ENCODE data around the gene ZNF280C.
"Not testable (repeated sequence)": the region's sequence is repeated elsewhere in the genome, so short reads cannot be mapped to it uniquely, and the experiment has no call there.

Gene ZNF280C

DNA sequence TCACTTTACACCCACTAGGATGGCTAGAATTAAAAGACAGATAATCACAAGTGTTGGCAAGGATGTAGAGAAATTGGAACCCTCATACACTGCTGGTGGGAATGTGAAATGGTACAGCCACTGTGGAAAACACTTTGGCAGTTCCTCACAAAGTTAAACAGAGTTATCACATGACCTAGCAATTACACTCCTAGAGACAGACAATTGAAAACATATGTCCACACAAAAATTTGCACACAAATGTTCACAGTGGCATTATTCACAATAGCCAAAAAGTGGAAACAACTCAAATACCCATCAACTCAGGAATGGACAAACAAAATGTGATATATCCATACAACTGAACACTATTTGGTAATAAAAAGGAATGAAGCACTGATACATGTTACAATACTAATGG, 5.7 kb downstream of the ZNF280C start:
- DNase-seq = no peak
- intact Hi-C loops (cut with DNase I) = no loop called here

DNA sequence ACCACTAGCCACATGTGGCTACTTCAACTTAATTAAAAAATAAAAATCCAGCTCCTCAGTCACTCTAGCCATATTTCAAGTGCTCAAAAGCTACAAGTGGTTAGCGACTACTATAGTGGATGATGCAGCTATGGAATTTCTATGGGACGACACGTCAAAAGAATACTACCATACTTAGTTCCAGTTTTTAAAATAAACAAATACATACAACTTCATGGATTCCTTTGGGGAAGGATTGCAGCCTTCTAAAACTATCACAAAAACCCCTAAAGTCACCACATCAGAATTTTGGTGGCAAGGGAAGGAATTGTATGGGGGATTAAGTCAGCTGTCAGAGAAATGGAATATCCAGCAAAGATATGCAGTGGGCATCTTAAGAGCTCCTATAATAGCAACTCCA, 6.5 kb downstream of the ZNF280C start:
- no peak for DNase-seq
- intact Hi-C loops (cut with DNase I) = no loop called here

DNA sequence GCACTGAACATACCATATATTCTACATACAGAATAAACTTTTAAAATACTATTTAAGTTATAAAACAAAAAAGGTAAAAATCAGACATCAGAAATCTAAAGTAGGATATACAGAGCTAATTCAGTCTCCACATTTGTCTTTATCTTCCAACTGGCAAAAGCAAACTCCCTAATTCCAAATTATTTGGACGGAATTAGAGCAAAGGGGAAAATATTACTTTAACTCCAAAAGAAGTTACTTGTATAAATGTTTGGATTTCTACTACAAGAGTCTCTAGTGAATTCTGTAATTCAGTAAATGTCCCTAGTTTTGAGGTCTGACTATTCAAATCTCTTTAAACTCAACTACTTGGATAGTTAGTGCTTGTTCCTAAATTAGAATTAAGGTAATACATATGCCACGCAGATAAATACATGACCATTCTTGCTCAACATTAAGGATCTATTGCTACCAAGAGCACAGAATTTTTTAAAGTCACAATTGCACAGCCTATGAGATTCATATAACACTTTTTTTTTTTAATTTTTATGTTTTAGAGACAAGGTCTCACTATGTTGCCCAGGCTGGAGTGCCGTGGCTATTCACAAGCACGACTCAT, 7.3 kb downstream of the ZNF280C start:
- intact Hi-C loops (cut with DNase I) = no loop called here
- no peak for DNase-seq

DNA sequence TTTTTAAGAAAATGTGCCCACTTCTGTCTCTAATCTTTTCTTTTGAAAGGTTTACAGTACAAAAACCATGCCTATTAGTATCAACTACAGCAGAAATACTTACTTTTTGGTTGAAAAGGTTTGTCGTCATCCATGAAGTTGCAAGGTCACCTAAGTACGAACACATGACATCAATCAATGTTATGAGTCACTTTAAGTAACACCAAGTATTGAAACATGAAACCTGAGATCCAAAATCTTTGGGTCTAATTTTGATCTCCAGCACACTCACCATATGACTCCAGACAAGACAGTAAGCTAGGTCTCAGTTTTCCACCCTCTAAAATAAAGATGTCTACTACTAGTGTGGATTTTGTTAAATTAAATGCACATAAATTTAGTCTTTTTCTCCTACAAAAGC, 8.4 kb downstream of the ZNF280C start:
- intact Hi-C loops (cut with DNase I) = no loop called here
- no peak for DNase-seq

DNA sequence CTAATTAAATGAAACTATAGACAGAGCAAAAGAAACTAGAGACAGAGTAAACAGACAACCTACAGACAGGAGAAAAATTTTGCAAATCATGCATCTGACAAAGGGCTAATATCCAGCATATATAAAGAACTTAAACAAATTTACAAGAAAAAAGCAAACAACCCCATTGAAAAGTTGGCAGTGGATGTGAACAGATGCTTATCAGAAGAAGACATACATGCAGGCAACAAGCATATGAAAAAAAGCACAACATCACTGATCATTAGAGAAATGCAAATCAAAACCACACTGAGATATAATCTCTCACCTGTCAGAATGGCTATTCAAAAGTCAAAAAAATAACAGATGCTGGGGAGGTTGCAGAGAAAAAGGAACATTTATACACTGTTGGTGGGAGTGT, 14.8 kb downstream of the ZNF280C start:
- intact Hi-C loops (cut with DNase I) = no loop called here
- DNase-seq = no peak

DNA sequence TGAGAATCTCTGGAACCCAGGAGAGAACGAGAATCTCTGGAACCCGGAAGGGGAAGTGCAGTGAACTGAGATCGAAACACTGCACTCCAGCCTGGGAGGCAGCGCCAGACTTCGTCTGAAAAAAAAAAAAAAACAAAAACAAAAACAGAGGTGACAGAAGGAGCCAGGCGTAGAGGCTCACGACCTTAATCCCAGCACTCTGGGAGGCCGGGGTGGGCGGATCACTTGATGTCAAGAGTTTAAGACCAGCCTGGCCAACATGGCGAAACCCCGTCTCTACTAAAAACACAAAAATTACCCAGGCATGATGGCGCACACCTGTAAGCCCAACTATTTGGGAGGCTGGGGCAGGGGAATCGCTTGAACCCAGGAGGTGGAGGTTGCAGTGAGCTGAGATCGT, 17.0 kb downstream of the ZNF280C start:
- intact Hi-C loops (cut with DNase I) = no loop called here
- peak in 2 of 10 donors; percentile 64 to 67 for DNase-seq

DNA sequence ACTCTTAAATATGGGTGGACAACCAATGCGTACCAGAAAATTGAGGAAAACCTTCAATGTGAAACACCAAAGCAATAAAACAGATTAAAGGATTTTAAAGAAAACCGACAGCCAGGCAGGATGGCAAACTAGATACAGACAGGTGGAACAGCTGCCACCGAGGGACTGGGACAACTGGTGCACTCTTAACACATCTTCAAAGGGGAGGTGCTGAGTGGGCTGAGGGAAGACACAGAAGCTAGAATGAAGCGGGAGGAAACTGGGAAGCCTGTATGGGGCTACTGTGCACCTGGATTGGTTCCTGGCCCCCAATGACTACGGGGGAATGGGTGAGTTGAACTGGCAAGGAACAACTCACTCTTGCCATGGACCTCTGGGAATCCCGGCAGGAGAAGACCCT, 20.7 kb downstream of the ZNF280C start:
- no peak for DNase-seq
- intact Hi-C loops (cut with DNase I) = no loop called here

DNA sequence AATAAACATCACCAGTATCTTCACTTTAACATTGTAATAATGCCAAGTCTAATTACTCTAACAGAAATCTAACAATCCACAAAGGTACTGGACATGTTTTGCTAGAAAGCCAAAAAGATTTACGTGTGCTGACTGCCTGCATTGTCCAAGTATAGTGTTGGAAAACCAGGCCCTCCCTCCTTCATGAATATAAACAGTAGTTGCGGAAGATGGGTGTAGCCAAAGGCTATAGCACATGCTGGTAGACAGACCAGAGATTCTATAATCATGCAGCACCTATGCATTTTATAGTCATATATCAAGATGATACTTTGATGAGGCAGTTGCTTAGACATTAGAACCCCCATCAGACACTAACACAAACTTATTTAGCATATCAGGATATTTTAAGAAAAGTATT, 22.6 kb downstream of the ZNF280C start:
- DNase-seq = no peak
- intact Hi-C loops (cut with DNase I) = no loop called here

DNA sequence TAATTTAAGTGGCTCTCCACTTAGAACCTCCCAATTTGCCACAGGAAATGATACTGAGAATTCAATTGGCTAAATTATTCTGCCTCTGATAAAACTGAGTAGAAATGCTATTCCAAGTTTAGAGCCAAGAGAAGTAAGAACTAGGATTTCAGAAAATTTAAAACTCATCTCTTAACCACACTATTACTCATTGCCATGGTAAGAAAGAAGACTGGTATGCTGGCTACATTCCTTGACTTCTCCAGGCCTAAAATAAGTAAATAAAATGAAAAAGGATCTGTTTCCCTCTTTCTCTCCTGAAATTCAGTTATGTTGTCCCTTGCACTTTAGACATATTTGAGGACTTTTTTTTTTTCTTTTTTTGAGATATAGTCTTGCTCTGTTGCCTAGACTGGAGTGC, 23.3 kb downstream of the ZNF280C start:
- no peak for DNase-seq
- intact Hi-C loops (cut with DNase I) = no loop called here

DNA sequence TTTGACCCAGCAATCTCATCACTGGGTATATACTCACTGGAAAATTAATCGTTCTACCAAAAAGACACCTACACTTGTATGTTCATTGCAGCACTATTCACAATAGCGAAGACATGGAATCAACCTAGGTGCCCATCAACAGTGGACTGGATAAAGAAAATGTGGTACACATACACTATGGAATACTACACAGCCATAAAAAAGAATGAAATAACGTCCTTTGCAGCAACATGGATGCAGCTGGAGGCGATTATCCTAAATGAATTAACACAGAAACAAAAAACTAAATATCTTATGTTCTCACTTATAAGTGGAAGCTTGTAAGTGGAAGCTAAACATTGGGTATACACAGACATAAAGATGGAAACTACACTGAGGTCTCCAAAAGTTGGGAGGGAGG, 37.5 kb downstream of the ZNF280C start:
- DNase-seq = not testable (repeated sequence)

DNA sequence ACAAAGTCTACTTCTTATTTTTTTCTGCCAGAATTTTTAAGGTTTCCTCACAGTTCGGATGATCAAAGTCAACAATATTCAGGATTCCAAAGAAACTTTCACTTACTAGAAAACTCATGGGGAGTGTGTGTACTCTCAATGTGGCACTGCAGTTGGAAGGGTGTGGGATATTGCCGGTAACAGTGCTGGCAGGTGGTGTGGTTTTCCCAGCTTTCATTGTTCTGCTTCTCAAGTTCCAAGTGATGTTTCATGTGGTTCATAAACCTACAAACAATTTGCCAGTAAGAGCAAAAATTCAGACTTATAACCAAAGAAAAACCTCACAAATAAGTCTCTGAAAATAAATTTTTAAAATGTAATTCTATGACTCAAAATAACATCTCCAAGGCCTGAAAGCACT, 39.8 kb downstream of the ZNF280C start:
- intact Hi-C loops (cut with DNase I) = no loop called here
- no peak for DNase-seq

More for the DNA sequence above, 37.5 kb downstream of the ZNF280C start:
- intact Hi-C loops (cut with DNase I) = not testable (repeated sequence)

DNA sequence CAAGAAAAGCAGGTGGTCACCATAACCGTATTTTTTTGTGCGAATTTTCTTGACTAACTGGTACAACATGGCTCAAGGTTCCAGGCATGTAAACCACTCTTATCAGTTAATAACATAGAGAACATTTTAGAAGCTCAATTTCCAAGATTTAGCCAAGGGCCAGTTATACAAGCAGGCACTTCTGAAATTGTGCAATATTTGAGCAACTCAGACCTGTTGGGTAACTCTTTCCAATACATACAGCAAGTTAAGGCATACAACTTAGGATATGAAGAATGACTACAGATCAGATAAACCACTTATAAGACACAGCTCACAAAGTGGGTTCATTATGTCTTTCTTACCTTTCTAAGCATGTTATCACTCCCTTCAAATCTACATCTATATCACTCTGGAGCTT, 43.9 kb downstream of the ZNF280C start:
- intact Hi-C loops (cut with DNase I) = no loop called here
- DNase-seq = no peak

DNA sequence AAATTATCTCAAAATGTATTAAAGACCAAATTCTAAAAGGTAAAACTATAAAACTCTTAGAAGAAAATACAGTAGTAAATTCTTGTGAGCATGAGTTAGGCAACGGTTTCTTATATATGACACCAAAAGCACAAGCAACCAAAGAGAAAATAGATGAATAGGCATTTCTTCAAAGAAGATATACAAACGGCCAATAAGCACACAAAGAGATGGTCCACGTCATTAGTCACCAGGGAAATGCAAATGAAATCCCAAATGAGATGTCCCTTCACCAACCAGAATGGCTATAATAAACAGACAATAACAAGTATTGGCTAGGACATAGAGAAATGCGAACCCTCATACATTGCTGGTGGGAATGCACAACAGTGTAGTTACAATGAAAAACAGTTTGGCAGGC, 52.4 kb downstream of the ZNF280C start:
- intact Hi-C loops (cut with DNase I) = no loop called here
- DNase-seq = no peak

DNA sequence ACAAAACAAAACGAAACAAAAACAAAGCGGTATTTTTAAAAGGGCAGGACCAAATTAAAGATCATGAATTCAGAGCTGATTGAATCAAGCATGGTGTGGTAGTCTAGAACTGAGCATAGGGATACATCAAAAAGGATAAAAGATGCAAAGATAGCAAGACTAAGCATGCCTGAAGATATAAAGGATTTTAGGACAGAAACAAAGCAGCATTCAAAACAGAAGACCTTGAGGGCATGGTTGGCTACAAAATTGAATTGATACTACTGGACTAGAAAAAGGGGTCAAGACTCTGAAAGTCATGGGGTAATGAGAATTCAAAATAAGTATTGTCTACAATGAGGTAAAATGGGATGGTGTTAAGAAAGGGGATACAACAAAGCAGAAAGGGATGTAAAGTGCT, 55.3 kb downstream of the ZNF280C start:
- no peak for DNase-seq
- intact Hi-C loops (cut with DNase I) = no loop called here

DNA sequence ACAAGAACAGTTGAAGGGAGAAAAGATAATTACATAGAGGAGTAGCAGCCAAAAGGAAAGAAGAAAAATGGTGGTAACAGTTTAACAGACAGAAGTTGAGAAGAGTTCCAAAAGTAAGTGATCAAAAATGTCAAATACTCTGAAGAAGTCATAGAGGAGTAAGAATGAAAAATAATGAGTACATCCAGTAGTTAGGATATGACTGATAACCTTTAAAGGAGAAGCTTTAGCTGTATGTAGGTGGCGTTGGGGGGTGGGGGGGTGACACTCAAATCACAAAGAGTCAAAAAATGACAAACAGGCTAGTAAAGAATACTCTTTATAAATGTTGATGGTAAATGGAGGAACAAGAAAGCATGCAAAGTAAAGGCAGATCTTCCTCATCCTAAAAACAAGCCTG, 56.3 kb downstream of the ZNF280C start:
- intact Hi-C loops (cut with DNase I) = no loop called here
- DNase-seq = no peak

DNA sequence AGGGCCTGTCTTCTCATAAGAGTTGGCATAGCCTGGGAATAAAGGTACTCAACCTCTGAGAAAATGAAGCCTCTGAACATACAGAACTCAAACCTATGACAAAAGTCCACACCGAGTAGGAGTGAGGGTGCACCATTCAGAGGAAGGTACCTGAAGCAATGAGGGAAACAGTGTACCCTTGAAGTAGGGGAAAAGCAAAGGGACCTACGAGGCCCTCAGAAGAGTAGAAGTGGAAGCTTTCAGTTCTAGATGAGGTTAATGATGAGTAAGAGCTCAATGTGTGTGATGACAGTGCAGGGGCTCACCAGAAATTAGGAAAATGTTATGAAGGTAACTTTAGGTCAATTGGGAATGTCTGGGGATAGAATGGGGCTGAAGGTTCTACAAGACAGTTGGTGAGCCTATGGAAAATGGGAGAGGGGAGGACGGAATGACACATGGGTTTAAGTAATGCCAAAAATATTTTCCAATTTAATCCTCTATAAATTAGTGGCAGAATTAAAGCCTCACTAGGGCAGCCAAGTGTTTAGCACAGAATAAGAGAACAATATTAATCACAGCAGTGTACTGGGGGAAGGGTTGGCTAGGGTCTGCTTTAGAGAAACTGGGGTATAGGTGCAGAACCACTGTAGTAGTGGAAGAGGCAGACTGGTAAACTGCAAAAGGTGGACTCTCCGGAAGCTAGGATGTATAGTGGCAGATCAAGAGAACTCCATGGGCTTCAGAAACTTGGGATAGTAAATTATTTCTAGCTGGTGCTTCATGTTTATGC, 57.1 kb downstream of the ZNF280C start:
- intact Hi-C loops (cut with DNase I) = no loop called here
- DNase-seq = no peak

DNA sequence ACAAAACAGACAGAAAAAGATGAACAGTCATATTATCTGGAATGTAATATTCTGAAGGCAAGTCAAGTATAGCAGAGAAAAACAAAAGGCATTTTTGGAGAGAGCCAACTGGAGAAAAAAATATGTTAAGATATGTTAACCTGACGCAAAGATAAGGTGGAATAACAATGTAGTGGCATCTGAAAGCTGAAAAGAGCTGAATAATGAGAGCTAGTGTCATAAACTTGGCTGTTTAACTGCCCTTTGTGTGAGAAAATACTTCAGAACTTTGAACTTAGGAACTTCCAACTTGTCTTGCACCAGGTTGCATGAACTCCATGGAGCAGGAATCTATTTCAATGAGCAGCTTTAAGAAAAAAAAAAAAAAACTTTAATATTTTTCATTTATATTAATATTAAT, 64.1 kb downstream of the ZNF280C start:
- DNase-seq = no peak
- intact Hi-C loops (cut with DNase I) = no loop called here

DNA sequence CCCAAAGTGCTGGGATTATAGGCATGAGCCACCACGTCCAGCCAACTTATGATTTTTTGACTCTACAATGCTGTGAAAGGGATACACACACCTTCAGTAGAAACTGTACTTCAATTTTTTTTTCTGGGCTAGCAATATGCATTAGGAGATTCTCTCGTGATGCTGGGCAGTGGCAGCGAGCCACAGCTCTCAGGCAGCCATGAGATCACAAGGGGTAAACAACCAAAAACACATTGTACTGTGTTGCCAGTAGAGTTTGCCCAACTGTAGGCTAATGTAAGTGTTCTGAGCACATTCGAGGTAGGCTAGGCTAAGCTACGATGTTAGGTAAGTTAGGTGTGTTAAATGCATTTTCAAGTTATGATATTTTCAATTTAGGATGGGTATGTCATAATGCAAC, 71.2 kb downstream of the ZNF280C start:
- intact Hi-C loops (cut with DNase I) = loop anchor here (10.0 kb wide), 1 partner anchor 593 kb away; no protein-coding TSS in a partner anchor
- DNase-seq = peak in 1 of 10 donors; percentile 26

DNA sequence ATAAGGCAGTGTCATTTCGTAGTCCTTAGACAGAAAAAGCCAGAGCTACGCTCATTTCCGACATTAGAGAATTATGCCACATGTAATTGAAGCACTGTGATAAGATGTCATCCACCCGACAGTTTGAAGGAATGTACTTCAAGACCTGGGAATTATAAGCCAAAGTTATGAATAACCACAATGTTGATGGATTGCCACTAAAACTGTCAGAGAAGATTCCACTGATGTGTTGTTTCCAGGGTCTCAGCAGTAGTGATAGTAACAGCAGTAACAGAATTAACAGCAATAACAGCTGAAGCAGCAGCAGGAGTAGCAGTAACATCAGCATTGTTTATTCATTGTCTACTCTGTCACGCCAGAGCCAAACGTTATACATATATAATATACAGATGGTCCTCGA, 72.2 kb downstream of the ZNF280C start:
- no peak for DNase-seq
- intact Hi-C loops (cut with DNase I) = loop anchor here (10.0 kb wide), 1 partner anchor 592 kb away; no protein-coding TSS in a partner anchor

DNA sequence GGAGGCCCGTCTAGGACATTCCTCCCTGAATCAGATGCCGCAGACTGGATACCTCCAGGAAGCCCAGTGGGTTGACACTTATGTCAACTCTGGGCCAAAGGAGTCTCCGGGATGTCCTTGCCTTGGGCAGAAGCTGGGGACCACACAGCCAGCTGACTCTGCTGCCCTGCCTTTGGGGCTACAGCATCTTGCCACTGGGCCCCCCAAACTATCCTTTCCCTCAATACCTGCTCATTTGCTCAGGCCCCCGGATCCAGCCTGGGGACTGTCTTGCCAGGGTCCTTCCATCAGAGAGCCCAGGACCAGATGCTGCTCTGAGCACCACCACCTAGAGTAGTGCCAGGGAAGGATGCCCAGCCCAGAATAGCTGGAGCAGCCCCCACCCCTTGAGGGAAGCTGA, 77.9 kb downstream of the ZNF280C start:
- intact Hi-C loops (cut with DNase I) = loop anchor here (10.0 kb wide), 1 partner anchor 586 kb away; no protein-coding TSS in a partner anchor

DNA sequence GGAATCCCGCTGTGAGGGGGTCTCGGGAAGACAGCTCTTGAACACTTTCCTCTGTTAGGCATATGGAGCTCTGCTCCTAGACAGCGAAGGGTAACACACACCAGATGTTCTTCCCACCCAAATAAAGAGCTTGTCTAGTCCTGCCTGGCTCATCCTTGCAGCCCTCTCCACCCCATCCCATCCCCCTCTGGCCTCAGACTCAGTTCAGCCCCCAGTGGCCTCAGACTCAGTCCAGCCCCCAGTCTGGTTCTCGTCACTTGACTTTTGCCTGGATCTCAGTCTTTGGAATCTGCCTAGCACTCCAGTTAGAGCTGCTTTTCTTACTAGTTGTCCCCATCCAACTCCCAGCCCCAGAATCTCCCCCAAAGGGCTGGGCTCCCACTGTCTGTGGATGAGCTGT, 82.0 kb downstream of the ZNF280C start:
- peak in 1 of 10 donors; percentile 49 for DNase-seq
- intact Hi-C loops (cut with DNase I) = no loop called here

More for the DNA sequence above, 77.9 kb downstream of the ZNF280C start:
- peak in 1 of 10 donors; percentile 43 for DNase-seq

DNA sequence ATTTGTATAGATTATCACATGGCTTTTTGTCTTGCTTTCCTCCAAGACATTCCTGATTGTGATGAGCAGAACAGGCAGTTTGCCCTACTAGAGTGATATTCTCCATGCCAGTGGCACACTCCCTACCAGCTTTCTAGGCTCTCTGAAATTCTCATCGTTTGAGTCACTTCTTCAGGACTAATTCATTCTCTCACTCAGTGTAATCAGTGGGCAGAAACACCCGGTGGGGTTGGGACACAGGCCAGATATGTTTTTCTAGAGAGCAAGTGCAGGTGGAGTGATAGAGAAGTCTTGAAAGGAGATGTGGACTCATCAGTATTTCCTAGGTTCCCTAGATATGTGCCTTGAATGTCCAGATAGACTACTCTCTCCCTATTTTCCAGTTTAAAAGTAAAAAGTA, 83.8 kb downstream of the ZNF280C start:
- no peak for DNase-seq
- intact Hi-C loops (cut with DNase I) = no loop called here

Data from posterior cingulate gyrus (tissue), 11 donors.